Activated CD4-positive, alpha-beta T cell treated with anti-CD3 and anti-CD28 coated beads for 36 hours (primary cell): ENCODE results near the gene CYB5R3. TPM values are rescaled to one million over a fixed set of nuclear protein-coding genes. Genes with fewer than 3 reads are reported as not detected.
A peak's percentile ranks its signal among the peaks of the same experiment; 100 is the strongest.
"Not testable (repeated sequence)": the region's sequence is repeated elsewhere in the genome, so short reads cannot be mapped to it uniquely, and the experiment has no call there.

ENCODE experiments used
- ATAC-seq: fragments of 200-7000 bp; cut with Tn5 transposase; one replicate; pipeline ENCODE4 v1.10.0; 2021; ENCODE audit warnings: mild to moderate bottlenecking, moderate library complexity
- CTCF ChIA-PET: fragments of 350-600 bp; sonication (Branson Sonifier 250); formaldehyde crosslinking; loops from one replicate; lab custom pipeline; 2021; ENCODE audit warnings: antibody characterized with exemption; lab: Charles Lee
- POLR2A ChIA-PET: fragments of 350-600 bp; sonication (Branson Sonifier 250); formaldehyde crosslinking; loops from one replicate; lab custom pipeline; 2021; ENCODE audit warnings: antibody characterized with exemption, inconsistent platforms; lab: Charles Lee
- DNase-seq: peaks from one replicate; pipeline ENCODE4 v3.0.0-alpha.2; 2020
- H3K27ac Mint-ChIP-seq: one replicate; pipeline ENCODE4 v1.8.0; 2021; ENCODE audit warnings: mixed read lengths
- H3K27me3 Mint-ChIP-seq: one replicate; pipeline ENCODE4 v1.8.0; 2021; ENCODE audit warnings: mixed read lengths
- H3K36me3 Mint-ChIP-seq: one replicate; pipeline ENCODE4 v1.8.0; 2021; ENCODE audit warnings: low read depth, mixed read lengths
- H3K4me1 Mint-ChIP-seq: one replicate; pipeline ENCODE4 v1.8.0; 2021; ENCODE audit warnings: mixed read lengths
- H3K4me3 Mint-ChIP-seq: one replicate; pipeline ENCODE4 v1.8.0; 2021; ENCODE audit warnings: mild to moderate bottlenecking, moderate library complexity, mixed read lengths
- H3K9me3 Mint-ChIP-seq: one replicate; pipeline ENCODE4 v1.8.0; 2021; ENCODE audit warnings: low read depth, mixed read lengths
- intact Hi-C, 2 experiments: fragments of 100-400 bp; cut with DNase I in 1 of 2; cut with micrococcal nuclease in 1 of 2; formaldehyde crosslinking; loops; one replicate each; pipeline versions ENCODE4 v1.14.2 to v1.15.1; 2022 to 2024; cut with DNase I, micrococcal nuclease
- total RNA-seq, 2 experiments: library from RNA; stranded (reverse); gene quantifications; one replicate each; pipeline ENCODE4 v1.2.3, GENCODE V29; 2021

The CYB5R3 gene
- total RNA-seq, 2 experiments from 2014 or later = 79.5 to 101 TPM

DNA sequence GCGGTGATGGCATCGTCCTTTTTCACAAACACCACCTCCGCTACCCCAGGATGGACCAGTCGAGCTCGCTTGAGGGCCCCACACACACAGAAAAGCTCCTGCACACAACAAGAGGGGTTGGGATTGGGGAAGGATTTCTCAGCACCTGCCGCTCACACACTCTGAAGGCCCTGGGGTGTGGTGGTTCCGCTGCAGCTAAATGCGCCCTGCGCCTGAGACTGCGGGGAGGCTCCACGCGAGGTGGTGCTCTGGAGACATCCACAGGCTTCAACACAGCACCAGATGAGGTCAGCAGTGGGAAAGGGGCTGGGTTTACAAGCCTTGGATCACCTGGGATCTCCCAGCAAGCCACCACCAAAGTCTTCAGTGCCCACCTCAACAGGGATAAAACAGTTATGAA, 57.2 kb downstream of the CYB5R3 start:
- no peak overlapping the region for H3K27ac Mint-ChIP-seq
- H3K4me1 Mint-ChIP-seq = no peaks in the 10 kb centered on the region
- ATAC-seq (no peak), DNase-seq (no peak)
- ChIA-PET CTCF (no interaction called here), POLR2A (no interaction called here)
- intact Hi-C loops = no loop called here
- H3K36me3 Mint-ChIP-seq = peaks cover 48% of the 10 kb centered on the region
- no peak overlapping the region for H3K4me3 Mint-ChIP-seq
- H3K27me3 Mint-ChIP-seq = no peaks in the 10 kb centered on the region
- no peaks in the 10 kb centered on the region for H3K9me3 Mint-ChIP-seq

DNA sequence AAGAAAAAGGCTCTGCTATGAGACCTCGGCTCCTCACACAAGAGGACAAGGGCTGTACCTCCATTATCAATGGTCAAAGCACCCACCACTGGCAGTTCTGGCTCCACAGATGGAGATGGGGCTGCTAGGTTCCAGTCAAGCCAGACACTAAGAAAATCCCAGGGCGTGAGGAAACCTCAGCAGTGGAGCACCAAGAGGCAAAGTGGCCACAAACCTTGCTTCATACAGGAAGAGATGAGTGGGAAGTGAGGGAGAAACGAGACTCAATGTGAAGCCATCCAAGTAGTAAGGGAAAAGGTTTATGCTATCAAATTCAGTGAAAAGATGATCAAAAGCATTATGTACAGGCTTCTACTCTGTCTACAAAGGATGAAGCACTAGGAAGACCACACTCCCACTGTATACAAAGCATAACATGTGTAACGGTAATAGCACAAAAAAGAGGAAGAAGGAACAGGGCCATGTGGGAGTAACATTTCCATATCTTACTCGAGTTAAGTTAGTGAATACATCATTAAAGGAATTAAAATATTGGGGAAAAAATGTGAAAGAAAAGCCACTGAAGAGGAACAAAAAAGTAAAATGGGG, 61.5 kb downstream of the CYB5R3 start:
- no peak overlapping the region for H3K4me3 Mint-ChIP-seq
- intact Hi-C loops = no loop called here
- H3K9me3 Mint-ChIP-seq = no peaks in the 10 kb centered on the region
- no peaks in the 10 kb centered on the region for H3K27me3 Mint-ChIP-seq
- ChIA-PET CTCF (no interaction called here), POLR2A (no interaction called here)
- ATAC-seq (no peak), DNase-seq (no peak)
- H3K4me1 Mint-ChIP-seq = no peaks in the 10 kb centered on the region
- peaks cover 47% of the 10 kb centered on the region for H3K36me3 Mint-ChIP-seq
- H3K27ac Mint-ChIP-seq = no peak overlapping the region

DNA sequence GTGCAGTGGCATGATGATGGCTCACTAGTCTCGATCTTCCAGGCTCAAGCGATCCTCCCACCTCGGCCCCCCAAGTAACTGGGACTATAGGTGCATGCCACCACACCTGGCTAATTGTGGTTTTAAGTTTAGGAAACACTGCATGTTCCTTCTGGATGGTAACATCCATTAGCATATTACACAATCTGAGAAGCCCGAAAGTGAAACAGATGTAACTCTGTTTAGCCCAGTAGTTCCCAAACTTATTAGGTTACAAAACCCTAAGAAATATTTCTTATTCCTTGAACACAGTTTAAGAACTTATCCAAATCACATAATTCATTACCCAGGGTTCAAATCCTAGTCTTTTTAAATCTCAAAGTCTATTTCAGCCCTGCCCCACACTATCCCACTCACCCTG, 62.8 kb downstream of the CYB5R3 start:
- no peaks in the 10 kb centered on the region for H3K27me3 Mint-ChIP-seq
- H3K27ac Mint-ChIP-seq = no peak overlapping the region
- CTCF ChIA-PET = no interaction called here
- intact Hi-C loops = loop anchor here in 1 of 2 experiments (1.0 kb wide), 1 partner anchor 28 kb away; the partner anchor contains the start of gene POLDIP3
- ATAC-seq (no peak), DNase-seq (no peak)
- no peaks in the 10 kb centered on the region for H3K9me3 Mint-ChIP-seq
- H3K4me3 Mint-ChIP-seq = no peak overlapping the region
- H3K36me3 Mint-ChIP-seq = peaks cover 46% of the 10 kb centered on the region
- POLR2A ChIA-PET = no interaction called here
- peaks cover 6% of the 10 kb centered on the region for H3K4me1 Mint-ChIP-seq

DNA sequence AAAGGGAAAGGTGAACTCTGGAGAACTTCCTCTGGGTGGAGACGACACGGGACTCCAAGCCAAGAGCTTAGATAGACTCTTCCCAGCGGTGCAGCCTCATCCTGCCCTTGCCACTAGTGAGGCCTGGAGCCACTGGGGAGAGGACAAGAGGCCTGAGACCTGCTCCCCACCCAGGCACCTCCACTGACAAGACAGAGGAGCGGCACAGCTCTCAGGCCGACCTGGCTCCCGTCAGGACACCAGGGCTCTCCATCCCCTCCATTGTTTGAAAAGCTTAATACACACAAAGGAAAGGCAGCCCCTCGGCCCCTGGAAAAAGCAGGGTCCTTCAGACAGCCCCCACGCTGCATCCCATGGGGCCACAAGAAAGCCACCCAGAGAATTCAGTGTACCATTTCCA, 64.1 kb downstream of the CYB5R3 start:
- ATAC-seq (no peak), DNase-seq (no peak)
- ChIA-PET POLR2A (interaction anchor here (2.7 kb wide), 1 partner anchor 30 kb away, joined by 8 read pairs; the partner anchor contains the start of gene POLDIP3), CTCF (interaction anchor here (0.8 to 1.9 kb wide), 3 partner anchors 14 to 29 kb away, joined by 3 to 7 read pairs (median 3); no protein-coding TSS in a partner anchor)
- Mint-ChIP-seq H3K36me3 (peaks cover 51% of the 10 kb centered on the region), H3K4me3 (no peak overlapping the region), H3K27ac (no peak overlapping the region), H3K4me1 (peaks cover 7% of the 10 kb centered on the region), H3K9me3 (no peaks in the 10 kb centered on the region), H3K27me3 (no peaks in the 10 kb centered on the region)
- intact Hi-C loops = no loop called here

DNA sequence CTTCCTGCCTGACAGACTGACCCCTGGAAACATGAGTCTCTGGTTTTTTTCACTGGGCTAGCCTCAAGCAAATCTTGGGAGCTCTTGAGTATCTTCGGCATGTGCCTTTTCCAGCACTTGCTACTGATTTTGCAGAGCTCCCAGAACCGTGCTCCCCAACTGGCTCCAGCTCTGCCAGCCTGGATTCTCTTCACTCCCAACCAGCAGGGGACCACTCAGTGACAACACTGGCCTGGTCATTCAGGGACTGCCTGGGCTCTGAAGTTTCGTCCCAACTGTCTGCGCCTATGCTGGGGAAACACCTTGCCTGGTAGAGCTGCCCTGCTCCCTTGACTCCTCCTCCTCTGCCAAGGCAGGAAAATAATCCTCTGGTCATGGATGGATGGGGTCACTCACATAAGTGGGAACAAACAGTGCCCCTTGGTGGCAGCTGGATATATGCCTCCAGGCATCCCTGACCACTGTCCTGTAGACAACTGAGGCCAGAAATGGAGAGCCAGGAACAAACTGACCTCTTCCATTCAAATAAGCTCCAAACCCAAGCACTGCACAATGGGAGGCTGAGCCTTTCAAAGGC, 64.7 kb downstream of the CYB5R3 start:
- no peak for ATAC-seq
- Mint-ChIP-seq H3K36me3 (peaks cover 48% of the 10 kb centered on the region), H3K4me1 (peaks cover 9% of the 10 kb centered on the region), H3K27ac (no peak overlapping the region), H3K4me3 (no peak overlapping the region), H3K9me3 (no peaks in the 10 kb centered on the region), H3K27me3 (no peaks in the 10 kb centered on the region)
- intact Hi-C loops = no loop called here
- POLR2A ChIA-PET = interaction anchor here (2.7 kb wide), 1 partner anchor 31 kb away, joined by 8 read pairs; the partner anchor contains the start of gene POLDIP3
- DNase-seq = no peak
- CTCF ChIA-PET = interaction anchor here (0.8 to 1.9 kb wide), 3 partner anchors 15 to 29 kb away, joined by 3 to 7 read pairs (median 3); no protein-coding TSS in a partner anchor

DNA sequence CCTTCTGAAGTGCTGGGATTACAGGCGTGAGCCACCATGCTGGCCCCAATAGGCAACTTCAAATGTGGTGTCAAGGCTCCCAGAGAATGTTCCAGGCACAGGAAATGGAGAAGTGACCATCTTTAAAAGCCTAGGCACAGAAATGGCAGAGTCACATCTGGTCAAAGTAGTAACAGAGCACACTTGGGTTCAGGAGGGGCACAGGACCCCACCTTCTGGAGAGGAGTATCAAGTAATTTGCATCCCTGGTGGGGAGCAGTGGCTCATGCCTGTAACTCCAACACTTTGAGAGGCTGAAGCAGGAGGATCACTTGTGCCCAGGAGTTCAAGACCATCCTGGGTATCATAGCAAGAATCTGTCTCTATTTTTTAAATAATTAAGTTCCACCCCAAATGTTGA, 66.2 kb downstream of the CYB5R3 start:
- ATAC-seq (no peak), DNase-seq (no peak)
- intact Hi-C loops = loop anchor here in 1 of 2 experiments (1.0 to 2.0 kb wide), 4 partner anchors 30 to 66 kb away; partner anchors contain the start of genes CYB5R3, POLDIP3 and SERHL2
- peaks cover 9% of the 10 kb centered on the region for H3K4me1 Mint-ChIP-seq
- H3K9me3 Mint-ChIP-seq = no peaks in the 10 kb centered on the region
- H3K4me3 Mint-ChIP-seq = no peak overlapping the region
- ChIA-PET POLR2A (interaction anchor here (3.3 kb wide), 1 partner anchor 33 kb away, joined by 13 read pairs; no protein-coding TSS in a partner anchor), CTCF (no interaction called here)
- H3K27ac Mint-ChIP-seq = no peak overlapping the region
- no peaks in the 10 kb centered on the region for H3K27me3 Mint-ChIP-seq
- H3K36me3 Mint-ChIP-seq = peaks cover 54% of the 10 kb centered on the region

DNA sequence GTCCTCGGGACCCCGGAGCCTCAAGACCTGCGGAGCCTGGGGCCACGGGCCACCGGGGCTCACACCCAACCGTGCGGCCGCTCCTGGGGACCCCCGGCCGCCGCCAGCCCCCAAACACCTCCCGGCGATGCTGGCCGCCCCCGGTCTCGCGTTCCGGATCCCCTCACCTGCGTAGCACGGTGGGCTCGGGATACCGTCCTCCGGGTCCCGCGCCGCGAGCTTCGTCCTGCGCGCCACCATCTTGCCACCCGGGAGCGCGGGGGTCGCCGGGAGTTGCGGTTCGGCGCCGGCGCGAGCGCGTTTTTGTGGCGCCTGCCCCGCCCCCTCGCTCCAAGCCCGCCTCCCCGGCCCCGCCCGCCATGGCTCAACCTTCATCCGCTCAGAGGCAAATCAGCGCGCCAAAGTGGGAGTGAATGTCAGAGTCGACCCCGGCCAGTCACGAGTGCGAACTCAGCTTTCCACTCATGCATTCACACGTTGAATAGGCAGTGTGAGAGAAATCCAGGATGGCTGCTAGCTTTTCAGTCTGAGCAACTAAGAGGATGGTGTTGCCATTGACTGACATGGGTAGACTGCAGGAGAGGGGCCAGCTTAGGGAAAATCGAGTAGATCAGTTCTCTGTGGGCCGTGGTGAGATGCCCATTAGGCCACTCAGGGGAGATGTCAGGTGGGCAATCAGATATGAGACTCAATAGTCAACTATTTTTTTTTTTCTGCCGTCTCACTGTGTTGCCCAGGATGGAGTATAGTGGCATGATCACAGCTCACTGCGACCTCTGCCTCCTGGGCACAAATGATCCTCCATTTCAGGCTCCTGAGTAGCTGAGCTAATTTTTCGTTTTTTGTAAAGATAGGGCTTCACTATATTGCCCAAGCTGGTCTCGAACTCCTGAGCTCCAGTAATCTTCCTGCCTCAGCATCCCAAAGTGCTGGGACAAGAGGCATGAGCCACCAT, 67.2 kb downstream of the CYB5R3 start:
- DNase-seq (peak; percentile 94), ATAC-seq (peak; percentile 88)
- H3K4me3 Mint-ChIP-seq = peak overlapping the region; percentile 94
- intact Hi-C loops = loop anchor here in 1 of 2 experiments (1.0 to 2.0 kb wide), 4 partner anchors 29 to 67 kb away; partner anchors contain the start of genes CYB5R3, POLDIP3 and SERHL2
- H3K4me1 Mint-ChIP-seq = peaks cover 9% of the 10 kb centered on the region
- H3K27me3 Mint-ChIP-seq = no peaks in the 10 kb centered on the region
- peak overlapping the region; percentile 87 for H3K27ac Mint-ChIP-seq
- ChIA-PET CTCF (no interaction called here), POLR2A (interaction anchor here (0.6 to 3.3 kb wide), 7 partner anchors 13 to 466 kb away, joined by 3 to 13 read pairs (median 4); partner anchors contain the start of gene POLDIP3)
- H3K9me3 Mint-ChIP-seq = no peaks in the 10 kb centered on the region
- H3K36me3 Mint-ChIP-seq = peaks cover 53% of the 10 kb centered on the region

DNA sequence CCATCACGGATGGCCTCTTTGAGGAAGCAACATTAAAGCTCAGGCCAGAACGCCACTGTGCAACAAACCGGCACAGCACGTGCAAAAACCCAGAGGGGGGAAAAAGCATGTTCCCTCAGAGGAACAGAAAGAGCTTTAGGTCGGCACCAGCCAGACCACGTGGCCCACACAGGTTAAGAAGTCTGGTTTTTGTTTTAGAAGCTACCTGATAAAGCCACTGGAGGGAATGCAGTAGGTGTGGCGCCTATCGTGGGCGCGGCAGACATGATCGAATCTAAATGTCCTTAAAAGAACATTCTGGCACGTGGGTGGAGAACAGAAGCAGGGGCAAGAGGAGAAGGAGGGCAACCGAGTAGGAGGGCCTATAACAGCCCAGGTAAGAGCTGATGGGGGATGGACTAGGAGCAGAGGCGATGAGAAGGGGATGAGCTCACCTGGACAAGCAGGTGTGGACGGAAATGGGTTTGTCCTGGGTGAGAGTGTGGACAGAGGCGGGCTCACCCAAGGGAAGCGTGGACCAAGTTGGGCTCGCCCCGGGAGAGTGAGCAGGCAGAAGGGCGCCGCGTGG, 67.9 kb downstream of the CYB5R3 start:
- CTCF ChIA-PET, H3K4me1 Mint-ChIP-seq, H3K9me3 Mint-ChIP-seq, intact Hi-C loops, DNase-seq, H3K27me3 Mint-ChIP-seq: not testable (repeated sequence)
- POLR2A ChIA-PET = interaction anchor here (0.9 to 3.3 kb wide), 5 partner anchors 12 to 34 kb away, joined by 3 to 13 read pairs (median 4); partner anchors contain the start of gene POLDIP3
- peak; percentile 13 for ATAC-seq
- Mint-ChIP-seq H3K4me3 (peak overlapping the region; percentile 94), H3K27ac (peak overlapping the region; percentile 92), H3K36me3 (peaks cover 47% of the 10 kb centered on the region)

DNA sequence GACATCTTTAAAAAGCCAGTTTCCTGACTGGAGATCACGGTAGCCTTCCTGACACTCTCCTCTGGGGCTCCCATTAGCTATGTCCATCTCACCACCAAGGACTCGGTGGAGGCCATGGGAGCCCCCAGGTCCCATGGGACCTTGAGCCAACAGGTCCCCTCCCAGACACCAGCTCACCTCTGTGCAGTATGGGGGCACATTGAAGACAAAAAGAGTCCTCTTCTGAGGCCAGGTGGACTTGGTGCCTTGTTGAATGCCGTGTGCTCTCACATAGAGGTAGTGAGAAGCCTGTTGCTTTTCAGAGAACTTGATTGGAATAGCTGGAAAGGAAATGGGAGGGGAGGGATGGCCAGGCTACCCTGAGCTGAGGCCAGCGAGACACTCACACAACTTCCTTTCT, 69.2 kb downstream of the CYB5R3 start:
- H3K27ac Mint-ChIP-seq, H3K9me3 Mint-ChIP-seq, ATAC-seq, DNase-seq, H3K4me1 Mint-ChIP-seq, intact Hi-C loops, H3K27me3 Mint-ChIP-seq, CTCF ChIA-PET: not testable (repeated sequence)
- POLR2A ChIA-PET = interaction anchor here (3.3 kb wide), 1 partner anchor 36 kb away, joined by 13 read pairs; no protein-coding TSS in a partner anchor
- peak overlapping the region; percentile 40 for H3K4me3 Mint-ChIP-seq
- peaks cover 41% of the 10 kb centered on the region for H3K36me3 Mint-ChIP-seq

DNA sequence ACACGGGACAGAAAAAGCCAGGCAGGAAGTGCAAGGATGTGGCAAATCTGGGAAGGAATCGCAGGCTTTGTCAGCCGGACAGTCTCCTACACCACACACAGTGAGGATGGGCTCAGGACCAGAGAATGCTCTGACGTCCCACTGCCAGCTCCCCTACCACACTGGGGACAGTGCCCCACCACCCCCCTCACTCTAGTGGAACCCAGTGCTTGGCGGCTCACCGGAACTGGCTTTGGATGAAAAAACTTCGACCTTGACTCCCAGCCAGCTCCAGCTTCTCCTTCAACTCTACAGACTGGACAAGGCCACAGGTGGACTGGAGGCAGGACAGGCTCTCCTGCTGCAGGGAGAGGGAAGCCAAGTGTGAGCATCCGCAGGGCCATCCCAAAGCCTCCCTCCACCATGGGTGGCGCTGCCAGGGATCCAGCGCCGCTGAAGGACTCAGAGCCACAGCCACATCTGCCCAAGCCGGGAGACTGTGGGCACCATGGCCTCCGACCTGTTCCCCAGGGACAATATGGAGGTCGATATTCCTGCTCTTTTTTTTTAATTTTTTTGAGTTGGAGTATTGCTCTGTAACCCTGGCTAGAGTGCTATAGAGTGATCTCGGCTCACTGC, 71.5 kb downstream of the CYB5R3 start:
- Mint-ChIP-seq H3K36me3 (peaks cover 35% of the 10 kb centered on the region), H3K27me3 (no peaks in the 10 kb centered on the region), H3K9me3 (no peaks in the 10 kb centered on the region), H3K4me1 (peaks cover 9% of the 10 kb centered on the region), H3K4me3 (no peak overlapping the region), H3K27ac (no peak overlapping the region)
- ChIA-PET POLR2A (interaction anchor here (0.6 kb wide), 1 partner anchor 38 kb away, joined by 3 read pairs; no protein-coding TSS in a partner anchor), CTCF (interaction anchor here (1.2 kb wide), 1 partner anchor 31 kb away, joined by 3 read pairs; no protein-coding TSS in a partner anchor)
- DNase-seq (no peak), ATAC-seq (no peak)
- intact Hi-C loops = no loop called here
